Measurements from ENCODE around the gene SENP8. TPM values are rescaled to one million over a fixed set of nuclear protein-coding genes. Genes with fewer than 3 reads are reported as not detected.

The SENP8 gene
- total and polyA plus RNA-seq, 2 of the 4 experiments (the other 2 are of a cell fraction) = 1.6 to 2.9 TPM

- no peaks in the 10 kb centered on the region for H3K9me1 ChIP-seq (ENCODE audit: insufficient read depth, low read length)
- H3K27ac ChIP-seq (ENCODE audit: insufficient read depth, low read length) = no peak overlapping the region
- dilution Hi-C loops (cut with HindIII; ENCODE audit: low sequenced_read_pairs, unreplicated experiment) = no loop called here
- no peak overlapping the region for H3K9ac ChIP-seq (ENCODE audit: low read depth, low read length)
- H3K4me3 ChIP-seq (ENCODE audit: insufficient read depth, low read depth, low read length) = no peak overlapping the region
- in situ Hi-C loops (cut with MboI; ENCODE audit: low sequenced_read_pairs) = loop anchor here (10.0 kb wide), 1 partner anchor 699 kb away; no protein-coding TSS in a partner anchor
- no peak overlapping the region for H3K14ac ChIP-seq (replicated peaks; ENCODE audit: low read depth, low read length)
- peak; percentile 13 for DNase-seq
- H3K56ac ChIP-seq (ENCODE audit: extremely low read depth, insufficient read depth, low read length) = no peak overlapping the region
- TF ChIP-seq NFE2L2 (IDR thresholded peaks at IDR 0.05; ENCODE audit: low read depth, low read length) (no peak), ELK1 (IDR thresholded peaks at IDR 0.05; ENCODE audit: borderline replicate concordance, low read depth, low read length) (no peak), RCOR1 (IDR thresholded peaks at IDR 0.05; ENCODE audit: insufficient replicate concordance, low read length) (no peak), MAFK (IDR thresholded peaks at IDR 0.05; ENCODE audit: low read depth, low read length) (no peak), CTCF (conservative IDR thresholded peaks at IDR 0.05; ENCODE audit: low read depth, low read length) (no peak), POLR2A (IDR thresholded peaks at IDR 0.05; ENCODE audit: low read depth, low read length) (no peak), CEBPB (IDR thresholded peaks at IDR 0.05; ENCODE audit: low read depth, low read length) (no peak), SMC3 (IDR thresholded peaks at IDR 0.05; ENCODE audit: low read depth, low read length) (no peak)
- intact Hi-C loops (cut with micrococcal nuclease) = loop anchor here (10.0 kb wide), 1 partner anchor 309 kb away; no protein-coding TSS in a partner anchor
- no peaks in the 10 kb centered on the region for H3K79me1 ChIP-seq (ENCODE audit: low read depth in 1 of 2, low read length in 2 of 2)
- H2AK5ac ChIP-seq (ENCODE audit: low read depth, low read length) = no peak overlapping the region
- no peak overlapping the region for H3K18ac ChIP-seq (ENCODE audit: low read depth, low read length)
- no peak overlapping the region for H4K5ac ChIP-seq (ENCODE audit: low read depth, low read length)
- no peak overlapping the region for H4K91ac ChIP-seq (ENCODE audit: insufficient read depth, low read depth, low read length)
- no peak overlapping the region for H4K8ac ChIP-seq (ENCODE audit: low read depth in 2 of 2, low read length in 2 of 2)
- H3K36me3 ChIP-seq (ENCODE audit: control insufficient read depth, insufficient read depth, low read length) = no peaks in the 10 kb centered on the region
- H2AK9ac ChIP-seq (replicated peaks; ENCODE audit: low read depth, low read length, poor library complexity) = no peak overlapping the region
- peak overlapping the region; percentile 29 for H2AFZ ChIP-seq (replicated peaks; ENCODE audit: low read length, poor library complexity)
- H3K23ac ChIP-seq (ENCODE audit: low read depth, low read length) = no peak overlapping the region
- 40% methylated on average over 1 of the region's 5 CpGs; no CpG with 5 or more reads in 1 of the 2 experiments for WGBS, 2 experiments (ENCODE audit: extremely low coverage in 2 of 2, insufficient read length in 1 of 2)
- no peaks in the 10 kb centered on the region for H3K9me3 ChIP-seq (ENCODE audit: control insufficient read depth, insufficient read depth, low read length)
- H3K4me1 ChIP-seq (ENCODE audit: control insufficient read depth, insufficient read depth, low read length) = peaks cover 8% of the 10 kb centered on the region; the same call in 1 of the 2 replicates
- no peak overlapping the region for H2BK15ac ChIP-seq (ENCODE audit: low read depth, low read length)
- no peak overlapping the region for H3K4me2 ChIP-seq (ENCODE audit: low read depth, low read length)
- ChIA-PET POLR2A (ENCODE audit: unreplicated experiment) (interaction anchor here (0.6 kb wide), 1 partner anchor 24 kb away, joined by 6 read pairs; no protein-coding TSS in a partner anchor), CTCF (interaction anchor here (0.6 to 0.9 kb wide), 3 partner anchors 138 to 373 kb away, joined by 3 to 6 read pairs (median 4); no protein-coding TSS in a partner anchor)
- no peak overlapping the region for H2BK120ac ChIP-seq (ENCODE audit: low read depth, low read length)
- ATAC-seq (ENCODE audit: low read depth) = peak; percentile 33
- no peaks in the 10 kb centered on the region for H4K20me1 ChIP-seq (ENCODE audit: insufficient read depth, low read length)
- no peak overlapping the region for H3K4ac ChIP-seq (ENCODE audit: low read depth, low read length)
- BruUV-seq (replicated peaks) = no TSS peak
- H2BK5ac ChIP-seq (ENCODE audit: low read depth, low read length, poor library complexity, severe bottlenecking) = no peak overlapping the region
- H2BK20ac ChIP-seq (ENCODE audit: low read depth, low read length) = no peak overlapping the region
- H3K27me3 ChIP-seq (ENCODE audit: control insufficient read depth, insufficient read depth, low read length) = no peaks in the 10 kb centered on the region
Observed at GRCh38 chr15:72153269-72154000, 35.2 kb downstream of the SENP8 start.

Measured in IMR-90 (cell line).